NCI-H1105 treated with DMSO at 0.1 percent for 48 hours (cell line): ENCODE measurements around the gene CFAP58.

ENCODE experiments used
- DNase-seq: peaks from one replicate; lab custom pipeline; 2025; lab: John Stamatoyannopoulos, UW

CFAP58 gene

DNA sequence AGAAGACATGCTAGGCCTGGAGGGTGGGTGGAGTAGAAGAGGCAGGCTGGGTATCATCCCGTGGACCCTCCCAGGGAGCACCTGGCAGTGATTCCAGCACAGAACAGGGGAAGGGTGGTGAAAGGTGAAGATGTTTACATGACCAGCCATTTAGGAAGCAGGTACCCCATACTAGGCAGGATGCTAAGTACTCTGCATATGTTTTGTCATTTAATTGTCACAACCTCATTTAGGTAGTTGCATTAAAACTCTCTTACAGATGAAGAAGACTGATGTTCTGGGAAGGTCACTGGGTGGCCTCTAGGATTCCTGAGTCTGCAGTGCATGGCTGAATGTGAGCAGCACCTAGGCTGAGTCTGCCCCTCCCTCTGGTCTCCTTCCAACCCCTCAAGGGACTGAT is 30.5 kb upstream of the CFAP58 start:
- DNase-seq: no peak

DNA sequence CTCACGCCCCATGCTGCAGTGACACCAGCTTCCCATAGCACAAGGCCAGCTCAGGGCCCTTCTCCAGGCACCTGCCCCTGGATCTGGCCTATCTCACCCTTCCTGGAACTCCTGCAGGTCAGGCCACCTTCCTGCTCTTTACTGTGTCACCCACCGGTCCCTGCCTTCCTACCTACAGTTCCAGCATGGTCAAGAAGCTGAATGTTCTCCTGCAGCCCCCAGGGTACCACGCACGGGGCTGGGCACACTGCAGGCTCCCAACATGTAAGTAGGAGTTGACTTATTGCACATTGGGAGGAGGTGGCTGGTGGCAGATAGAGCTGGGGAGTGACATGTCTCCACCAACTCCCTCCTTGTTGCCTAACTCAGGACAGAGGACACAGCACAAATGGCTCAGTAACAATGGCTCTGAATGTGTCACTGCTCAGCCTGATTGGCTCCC is 29.9 kb upstream of the CFAP58 start:
- DNase-seq: no peak

DNA sequence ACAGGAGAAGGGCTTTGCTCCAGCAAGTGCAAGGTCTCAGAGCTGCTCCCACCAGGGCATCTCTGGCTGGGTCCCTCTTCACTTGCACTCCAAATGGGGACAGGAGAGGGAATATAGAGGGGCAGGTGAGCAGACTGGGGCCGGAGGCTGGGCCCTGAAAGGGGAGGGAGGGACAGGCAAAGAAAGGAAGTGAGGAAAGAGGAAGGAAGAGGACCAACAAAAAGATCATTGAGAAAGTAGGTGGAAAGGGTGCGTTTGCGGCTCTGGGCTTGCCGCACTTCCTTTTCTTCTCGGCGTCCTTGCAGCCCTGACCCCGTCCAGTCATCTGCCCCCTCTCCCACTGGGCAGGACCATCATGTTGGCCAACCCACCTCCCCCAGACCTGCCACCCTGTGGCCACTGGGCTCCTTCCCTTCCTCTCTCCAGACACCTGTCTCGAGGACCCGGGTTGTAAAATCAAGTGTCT is 29.4 kb upstream of the CFAP58 start:
- no peak for DNase-seq

DNA sequence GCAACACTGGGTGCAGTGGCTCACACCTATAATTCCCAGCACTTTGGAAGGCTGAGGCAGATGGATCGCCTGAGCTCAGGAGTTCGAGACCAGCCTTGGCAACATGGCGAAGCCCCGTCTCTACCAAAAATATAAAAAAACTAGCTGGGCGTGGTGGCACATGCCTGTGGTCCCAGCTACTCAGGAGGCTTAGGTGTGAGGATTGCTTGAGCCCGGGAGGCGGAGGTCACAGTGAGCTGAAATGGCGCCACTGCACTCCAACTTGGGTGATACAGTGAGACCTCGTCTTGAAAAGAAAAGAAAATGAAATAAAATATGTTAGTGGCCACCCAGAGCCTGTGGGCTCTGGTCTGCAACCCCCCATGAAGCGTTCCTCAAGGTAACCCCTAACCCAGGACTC is 28.7 kb upstream of the CFAP58 start:
- DNase-seq: no peak

DNA sequence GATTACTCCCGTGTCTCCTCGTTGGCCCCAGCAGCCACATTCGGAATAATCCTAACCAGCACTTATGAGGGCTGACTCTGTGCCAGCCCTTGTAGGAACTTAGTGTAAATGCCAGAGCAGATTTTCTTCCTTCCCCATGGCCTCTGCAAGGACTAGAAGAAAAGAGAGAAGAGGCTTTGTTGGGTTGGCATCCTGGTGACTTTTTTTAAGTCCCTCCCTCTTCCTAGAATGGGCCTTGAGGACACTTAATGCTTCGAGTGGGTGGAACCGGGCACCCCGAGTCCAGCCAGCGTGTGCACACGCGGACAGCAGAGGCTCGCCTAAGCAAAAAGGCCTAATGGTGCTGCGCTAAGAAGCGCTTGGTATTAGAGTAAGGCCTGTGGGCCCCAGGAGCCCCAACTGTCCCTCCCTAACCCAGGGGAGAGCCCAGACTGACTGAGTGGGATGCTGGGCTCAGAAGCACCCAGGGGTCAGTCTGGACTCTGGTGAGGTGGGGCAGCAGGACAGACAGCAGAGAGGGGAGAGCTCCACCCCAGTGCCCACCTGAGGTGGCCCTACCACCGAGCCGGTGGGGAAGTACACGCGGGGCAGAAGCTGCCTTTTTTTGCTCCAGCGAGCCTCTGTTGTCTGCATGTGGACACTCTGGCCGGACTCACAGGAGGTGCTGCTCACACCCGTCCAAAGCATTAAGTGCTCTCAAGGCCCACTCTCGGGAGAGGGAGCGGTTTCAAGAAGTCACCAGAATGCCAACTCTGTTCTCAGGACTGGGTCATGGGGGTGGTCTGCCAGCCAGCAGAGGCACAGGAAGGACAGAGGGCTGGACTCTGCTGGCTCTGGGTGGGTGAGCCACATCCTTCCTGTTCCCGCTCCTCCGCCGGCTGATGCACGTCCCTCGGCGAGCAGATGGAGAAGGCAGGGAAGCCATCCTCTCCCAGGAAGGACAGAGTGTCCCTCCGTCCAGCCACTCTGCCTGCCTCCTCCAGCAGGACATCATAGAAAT is 27.9 kb upstream of the CFAP58 start:
- no peak for DNase-seq

DNA sequence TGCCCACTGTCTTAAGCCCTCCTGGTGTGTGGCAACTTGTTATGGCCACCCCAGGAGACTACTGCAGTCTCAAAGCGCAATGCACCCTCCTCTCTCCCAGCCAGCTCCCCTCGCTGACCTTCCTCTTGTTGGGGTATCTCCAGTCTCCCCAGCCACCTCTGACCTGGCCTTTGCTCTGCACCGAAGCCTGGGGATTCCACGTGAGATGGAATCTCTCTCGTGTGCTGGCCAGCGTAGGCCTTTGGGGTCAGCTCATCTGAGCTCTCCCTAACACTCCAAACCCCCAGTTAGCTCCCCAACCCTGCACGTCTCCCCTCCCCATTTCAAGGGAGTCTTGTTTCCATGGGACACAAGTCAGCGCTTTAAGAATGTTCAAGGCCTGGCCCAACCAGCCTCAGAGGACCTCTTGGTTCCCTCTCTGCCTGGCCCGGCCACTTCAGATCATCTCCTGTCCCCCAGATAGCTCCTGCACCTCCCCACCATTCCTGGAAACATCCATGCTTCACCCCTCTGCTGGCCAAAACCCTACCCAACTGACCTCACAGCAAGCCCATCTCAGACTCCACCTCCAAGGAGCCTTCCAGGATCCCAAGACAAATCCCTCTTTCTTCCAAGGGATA is 26.5 kb upstream of the CFAP58 start:
- no peak for DNase-seq

DNA sequence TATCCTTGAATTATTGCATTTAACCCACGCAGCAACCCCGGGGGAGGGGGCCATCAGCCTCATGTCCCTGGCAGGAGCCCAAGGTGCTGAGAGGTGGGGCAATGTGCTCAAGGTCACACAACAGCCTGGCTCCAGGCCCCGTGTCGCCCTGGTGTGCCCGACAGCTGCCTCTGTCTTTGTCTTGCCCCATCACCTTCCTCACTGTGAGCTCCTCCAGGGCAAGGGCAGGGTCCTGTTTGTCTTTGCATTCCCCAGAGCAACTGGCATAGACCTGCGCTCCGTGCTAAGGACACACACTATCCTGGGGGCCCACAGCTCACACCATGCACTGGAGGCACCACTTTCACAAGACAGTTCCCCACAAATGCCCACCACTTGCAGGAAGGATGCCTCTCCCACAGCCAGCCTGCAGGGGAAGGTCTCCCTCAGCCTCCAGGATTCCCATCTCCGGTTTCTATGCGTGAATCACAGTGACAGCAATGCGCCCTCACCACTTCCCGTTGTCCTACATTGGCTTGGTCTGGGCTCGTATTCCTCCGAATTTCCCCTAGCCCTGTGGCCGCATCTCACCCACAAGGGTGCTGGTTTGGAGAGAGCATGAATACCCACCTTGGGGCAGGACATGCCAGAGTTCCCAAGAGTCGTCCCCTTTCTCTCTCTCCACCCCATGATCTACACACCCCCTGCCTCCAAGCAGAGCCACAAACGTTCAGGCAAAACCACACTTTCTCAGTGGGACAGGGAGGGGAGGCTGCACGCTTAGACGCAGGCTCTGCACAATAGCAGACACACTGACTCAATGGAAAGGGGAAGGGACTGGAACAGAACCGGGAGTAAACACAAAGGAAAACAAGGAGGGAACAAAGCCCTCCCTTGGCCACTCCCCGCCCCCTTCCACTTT is 25.6 kb upstream of the CFAP58 start:
- DNase-seq: no peak

DNA sequence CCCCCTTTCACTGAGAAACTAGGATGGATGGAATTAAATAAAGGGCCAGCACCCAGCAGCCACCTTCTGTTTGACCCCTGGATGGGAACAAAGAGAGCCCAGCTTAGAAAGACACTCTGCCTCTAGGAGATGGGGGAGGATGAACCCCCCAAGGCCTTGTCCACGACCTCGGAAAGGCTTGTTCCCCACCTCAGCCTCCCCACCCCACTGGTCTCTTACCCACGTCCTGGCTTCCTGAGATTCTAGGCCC is 25.1 kb upstream of the CFAP58 start:
- no peak for DNase-seq

DNA sequence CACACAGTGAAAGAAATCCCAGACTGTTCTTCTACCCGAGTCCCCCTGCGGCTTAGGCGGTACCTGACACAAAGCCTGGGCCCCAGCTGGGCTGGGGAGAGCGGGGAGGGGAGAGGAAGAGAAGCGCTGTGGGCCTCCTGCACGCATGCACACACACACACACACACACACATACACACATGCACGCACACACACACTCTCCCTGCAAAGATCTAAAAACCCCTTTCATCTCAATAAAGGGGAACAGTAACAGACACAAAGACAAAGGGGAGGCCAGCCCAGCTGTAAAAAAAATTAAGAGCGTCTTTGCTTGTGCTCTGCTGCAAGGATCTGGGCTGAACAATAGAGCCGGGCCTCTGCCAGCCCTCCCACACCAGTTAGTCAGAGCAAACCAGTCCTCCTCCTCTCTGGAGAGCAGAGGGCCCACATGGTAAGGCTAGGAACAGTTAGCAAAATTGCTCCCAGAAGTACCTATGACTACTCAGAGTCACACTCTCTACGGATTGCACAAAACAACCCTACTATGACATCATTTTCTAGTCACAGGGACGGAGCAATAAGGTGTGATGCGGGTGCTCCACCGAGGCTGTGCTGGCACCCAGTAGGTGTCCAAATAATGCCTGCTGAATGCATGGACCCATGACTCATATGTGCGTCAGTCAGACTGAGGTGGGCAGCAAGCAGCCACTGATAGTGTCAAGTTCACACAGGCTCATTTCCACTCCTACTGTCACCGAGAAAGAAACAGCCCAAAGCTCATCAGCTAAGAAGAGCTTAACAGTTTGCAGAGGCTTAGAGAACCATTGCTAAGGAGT is 24.5 kb upstream of the CFAP58 start:
- no peak for DNase-seq

DNA sequence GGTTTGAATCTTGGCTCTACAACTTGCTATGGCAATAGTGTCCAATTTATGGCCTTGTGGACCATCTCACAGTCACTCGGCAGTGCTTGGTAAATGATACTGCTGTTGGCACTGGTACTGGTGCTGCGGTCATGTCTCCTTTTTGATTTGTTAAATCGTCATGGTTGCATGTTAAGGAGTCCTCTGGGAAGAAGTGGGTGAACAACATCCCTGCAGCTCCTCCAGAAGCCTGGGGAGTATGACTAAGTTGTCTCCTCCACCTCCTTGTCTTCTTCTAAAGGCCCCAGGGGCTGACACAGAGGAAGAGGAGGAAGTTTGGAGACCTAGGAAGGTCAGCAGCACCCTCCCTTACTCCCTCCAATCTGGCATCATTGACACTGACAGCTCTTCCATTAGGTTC is 23.9 kb upstream of the CFAP58 start:
- DNase-seq: no peak

DNA sequence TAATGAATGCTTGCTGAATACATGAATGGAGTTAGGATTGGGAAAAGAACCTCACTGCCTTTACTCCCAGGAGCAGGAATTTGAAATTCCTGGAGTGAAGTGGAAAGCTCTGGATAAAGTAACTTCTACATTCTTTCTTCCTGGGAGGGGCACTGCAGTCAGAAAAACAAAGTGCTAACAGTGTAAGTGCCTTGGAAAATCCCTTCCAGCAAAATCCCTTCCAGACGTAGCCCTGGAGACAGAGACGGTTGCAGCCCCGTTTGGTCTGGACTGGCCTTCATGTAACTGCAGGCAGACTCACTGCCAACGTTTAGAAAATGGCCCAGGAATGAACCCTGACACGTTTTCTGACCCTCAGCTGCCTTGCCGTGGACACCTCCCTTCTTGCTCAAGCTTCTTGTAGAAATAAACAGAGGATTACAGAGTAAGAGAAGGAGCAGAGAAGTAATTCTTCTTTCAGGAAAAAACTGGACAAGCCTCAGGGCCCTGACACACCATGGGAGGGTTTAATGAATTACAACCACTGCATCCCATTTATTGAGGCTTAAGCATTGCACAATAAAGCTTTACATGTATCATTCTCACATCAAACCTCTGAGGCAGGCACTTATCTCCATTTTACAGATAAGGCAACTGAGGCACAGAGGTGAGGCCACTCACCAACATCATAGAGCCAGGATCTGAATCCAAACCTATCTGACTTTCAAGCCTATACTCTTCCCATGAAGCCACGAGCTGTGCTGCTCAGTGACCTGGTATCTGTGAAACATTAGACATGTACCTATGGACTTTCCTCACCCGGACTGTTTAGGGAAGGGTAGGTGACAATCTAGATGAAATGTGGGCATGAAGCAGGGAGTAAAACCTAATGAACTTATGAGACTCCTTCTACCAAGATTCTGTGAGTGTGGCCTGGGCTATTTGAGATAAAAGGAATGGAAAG is 23.2 kb upstream of the CFAP58 start:
- no peak for DNase-seq

DNA sequence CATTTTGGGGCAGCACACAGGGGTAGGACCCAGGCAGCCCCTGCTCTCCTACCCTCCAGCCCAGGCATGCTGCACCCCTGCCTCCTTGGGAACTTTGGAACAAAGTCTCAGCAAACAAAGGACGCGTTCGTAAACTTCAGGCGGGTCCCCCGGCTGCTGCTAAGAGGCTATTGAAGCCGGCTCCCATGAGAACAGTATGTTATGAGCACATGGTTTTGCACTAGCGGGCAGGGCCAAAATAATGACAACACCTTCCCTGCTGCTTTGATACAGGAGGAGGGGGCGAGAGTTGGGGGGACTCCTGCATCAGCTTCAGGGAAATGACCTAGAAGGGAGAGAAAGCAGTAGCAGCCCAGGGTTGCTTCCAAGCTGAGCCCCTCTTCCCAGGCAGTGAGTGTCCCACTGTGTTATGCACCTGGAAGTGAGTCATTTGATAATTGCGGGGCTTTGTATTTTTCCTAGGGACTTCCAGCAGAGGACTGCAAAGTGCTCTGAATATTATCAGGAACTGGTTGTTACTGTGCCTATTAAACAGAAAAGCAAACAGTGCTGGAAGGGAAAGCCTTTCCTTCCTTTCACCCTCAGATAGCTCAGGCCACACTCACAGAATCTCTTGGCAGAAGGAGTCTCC is 22.3 kb upstream of the CFAP58 start:
- DNase-seq: peak; percentile 25

DNA sequence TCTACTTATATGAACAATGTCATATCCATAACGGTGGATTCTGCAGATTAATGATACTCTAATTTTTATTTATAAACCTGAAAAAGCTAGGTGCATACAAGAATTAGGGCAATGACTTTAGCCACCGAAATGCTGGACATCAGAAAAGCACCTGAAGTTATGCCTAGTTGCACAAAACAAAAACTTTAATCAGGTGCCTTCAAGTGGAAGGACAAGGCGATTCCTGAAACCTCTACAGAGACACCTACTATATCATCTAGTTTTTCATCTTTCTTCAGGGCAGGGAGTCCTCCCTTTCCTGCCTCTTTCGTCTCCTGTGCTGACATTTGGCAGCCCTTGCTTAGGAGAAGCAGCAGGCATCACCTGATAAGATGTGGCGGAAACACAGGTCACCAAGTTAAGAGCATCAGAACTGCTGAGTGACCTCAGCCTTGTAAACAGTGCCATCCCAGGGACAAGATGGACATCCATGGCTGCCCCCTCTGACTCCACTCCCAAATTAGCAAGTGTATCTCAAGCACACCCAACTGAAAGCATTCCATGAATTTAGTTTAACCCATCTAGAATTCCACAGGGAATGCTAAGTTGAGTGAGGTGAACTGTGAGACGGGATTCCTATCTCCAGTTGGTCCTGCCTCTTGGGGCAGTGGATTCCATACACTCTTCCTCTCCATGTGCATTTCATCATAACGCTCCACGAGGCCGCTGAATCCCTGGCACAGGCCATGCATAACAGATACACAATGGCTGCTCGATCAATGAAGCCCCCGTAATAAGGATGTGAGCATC is 21.2 kb upstream of the CFAP58 start:
- DNase-seq: no peak

DNA sequence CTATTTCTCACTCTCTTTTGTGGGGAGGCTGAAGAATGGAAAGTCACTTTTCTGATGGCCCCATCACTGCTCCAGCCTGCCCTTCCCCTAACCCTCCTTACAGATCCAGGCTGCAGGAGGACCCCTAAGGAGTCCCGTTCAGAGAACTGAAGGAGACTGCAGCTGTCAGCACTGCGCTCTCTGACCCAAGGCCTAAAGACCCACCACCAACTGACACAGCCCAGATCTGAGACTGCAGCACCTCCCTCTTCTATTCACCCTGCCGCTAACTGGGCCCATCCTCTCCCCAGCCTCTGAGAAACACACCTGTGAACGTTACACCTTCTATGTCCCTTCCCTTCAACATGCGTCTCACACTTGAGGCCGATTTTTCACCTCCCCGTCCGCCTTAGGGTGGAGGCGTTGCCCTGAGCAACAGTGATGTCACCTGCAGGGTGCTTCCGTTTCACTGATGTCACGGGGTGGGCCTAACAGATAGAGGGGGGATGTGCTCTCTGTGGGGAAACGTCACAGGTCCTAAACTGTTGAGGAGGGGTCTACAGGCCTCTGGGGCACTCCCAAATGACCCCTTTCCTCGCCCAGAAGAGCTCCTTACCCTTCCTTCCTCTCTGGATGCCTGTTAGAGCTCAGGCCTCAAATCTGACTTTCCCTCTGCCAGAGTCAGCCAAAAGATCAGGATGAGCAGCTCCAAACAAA is 20.5 kb upstream of the CFAP58 start:
- DNase-seq: no peak

DNA sequence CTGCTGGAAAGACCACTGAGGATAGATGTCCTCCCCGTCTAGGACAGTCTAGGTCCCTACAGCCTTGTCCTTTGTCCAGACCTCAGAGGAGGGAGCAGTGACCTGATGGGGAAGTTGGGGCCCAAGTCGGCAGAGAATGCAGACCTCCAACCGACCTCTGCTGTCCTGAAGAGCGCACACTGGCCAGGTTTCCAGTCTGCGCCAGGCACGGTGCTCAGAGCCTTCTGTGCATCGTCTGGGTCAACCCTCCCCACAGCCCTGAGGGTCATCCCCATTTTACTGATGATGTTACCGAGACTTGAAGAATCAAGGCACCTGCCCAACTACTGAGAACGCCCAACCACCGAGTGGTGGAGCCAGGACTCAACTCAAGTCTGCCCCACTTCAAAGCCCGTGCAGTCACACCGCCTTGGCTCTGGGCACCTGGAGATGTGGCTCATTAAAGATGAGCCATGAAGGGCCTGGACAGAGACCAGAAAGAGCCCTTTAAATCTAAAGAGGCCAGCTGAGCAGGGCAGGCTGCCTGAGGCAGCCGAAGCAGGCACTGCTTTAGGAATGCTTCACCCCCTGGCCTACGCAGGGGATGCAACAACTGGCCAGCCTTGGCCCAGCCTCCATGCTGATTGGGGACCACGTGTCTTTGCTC is 19.8 kb upstream of the CFAP58 start:
- DNase-seq: no peak

DNA sequence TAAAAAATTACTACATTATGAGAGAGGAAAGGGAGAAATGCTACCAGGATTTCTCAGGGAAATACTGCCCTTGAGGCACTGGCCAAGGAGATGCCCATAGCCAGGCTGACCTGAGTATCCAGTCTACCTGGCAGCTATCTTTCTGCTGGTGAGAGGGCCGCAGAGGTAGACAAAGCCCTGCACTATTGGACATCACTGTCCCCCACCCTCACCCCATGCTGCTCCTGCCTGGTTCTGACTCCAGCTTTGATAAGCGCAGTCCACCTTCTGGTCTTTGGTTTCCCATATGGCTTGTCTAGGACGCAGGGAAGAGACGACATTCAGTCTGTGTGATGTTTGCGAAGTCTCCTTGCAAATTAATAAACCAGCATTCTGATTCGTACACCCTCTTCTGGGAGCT is 19.1 kb upstream of the CFAP58 start:
- no peak for DNase-seq

DNA sequence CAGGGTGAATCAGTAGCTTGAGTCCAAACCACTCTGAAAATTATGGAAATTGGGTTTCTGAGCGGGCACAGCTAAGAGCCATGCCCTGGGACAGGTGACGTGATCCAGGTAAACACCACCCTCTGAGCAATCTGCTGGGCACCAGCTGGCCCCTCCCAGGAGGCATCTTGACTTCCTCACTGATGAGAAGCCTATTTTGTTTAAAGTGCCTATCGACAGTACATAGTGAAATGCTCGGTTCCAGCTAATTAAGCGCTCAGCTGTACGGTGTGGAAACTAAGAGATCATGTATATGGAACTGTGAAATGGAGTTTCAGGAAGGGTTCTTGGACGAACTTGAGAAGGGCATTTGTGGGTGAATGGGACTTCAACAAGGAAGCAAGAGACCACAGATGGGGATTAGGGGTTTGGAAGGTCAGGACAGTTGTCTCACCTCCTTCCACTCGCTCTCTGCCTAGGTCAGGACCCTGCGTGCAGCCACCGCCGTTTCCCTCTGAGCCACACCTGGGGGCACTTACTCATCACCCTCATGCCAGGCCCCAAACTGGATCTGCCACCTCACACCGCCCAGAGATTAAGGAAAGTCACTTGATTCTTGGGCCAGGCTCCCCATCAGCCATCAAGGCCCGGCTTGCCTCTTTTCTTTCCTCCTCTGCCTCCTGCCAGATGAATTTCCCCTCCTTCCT is 18.5 kb upstream of the CFAP58 start:
- no peak for DNase-seq
